A549 (cell line): ENCODE data around the gene RAD51B.

Experiments
- CHD4 ChIP-seq: fragments of 200-600 bp; sonication (generic); IDR thresholded peaks from 2 replicates; pipeline ENCODE4 v1.6.1; 2016; ENCODE audit warnings: antibody characterized with exemption, mild to moderate bottlenecking, borderline replicate concordance
- HDAC2 ChIP-seq: fragments of 200-600 bp; sonication (generic); IDR thresholded peaks from 2 replicates; pipeline ENCODE4 v1.6.1; 2016
- HES2 ChIP-seq: fragments of >200 bp; sonication (Bioruptor Twin); formaldehyde crosslinking; IDR thresholded peaks from 2 replicates; pipeline ENCODE4 v1.6.1; 2016
- HOXB5 ChIP-seq: fragments of 250-450 bp; sonication (Bioruptor Pico); IDR thresholded peaks from 2 replicates; pipeline ENCODE4 v1.5.0; 2020; ENCODE audit warnings: mild to moderate bottlenecking, moderate library complexity
- NFE2L2 ChIP-seq: fragments of 150-350 bp; conservative IDR thresholded peaks from 2 replicates; pipeline ENCODE4 v1.6.1; 2014; ENCODE audit warnings: low read length
- SREBF2 ChIP-seq: fragments of 450-650 bp; IDR thresholded peaks from 2 replicates; pipeline ENCODE4 v1.6.1; 2014; ENCODE audit warnings: mild to moderate bottlenecking, moderate library complexity
- TF ChIP-seq, protein P1 (sequence below): fragments of >200 bp; sonication (Bioruptor Twin); formaldehyde crosslinking; IDR thresholded peaks from 3 replicates; pipeline ENCODE4 v1.5.1; 2016

DNA sequence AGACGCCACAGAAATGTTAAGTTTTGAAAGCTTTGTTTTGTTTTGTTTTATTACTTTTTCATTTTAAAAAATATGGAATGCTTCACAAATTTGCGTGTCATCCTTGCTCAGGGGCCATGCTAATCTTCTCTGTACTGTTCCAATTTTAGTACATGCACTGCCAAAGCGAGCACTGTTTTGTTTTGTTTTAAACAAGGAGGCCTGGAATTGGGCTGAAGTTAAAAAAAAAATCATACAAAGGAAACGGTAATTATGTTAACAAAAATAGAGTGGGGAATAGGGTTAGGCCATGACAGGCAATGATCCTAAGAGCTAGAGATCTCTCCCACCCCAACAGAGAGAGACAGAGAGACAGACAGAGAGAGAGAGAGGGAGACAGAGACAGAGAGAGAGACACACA is 916.3 kb downstream of the RAD51B start:
- TF ChIP-seq, protein P1, sequence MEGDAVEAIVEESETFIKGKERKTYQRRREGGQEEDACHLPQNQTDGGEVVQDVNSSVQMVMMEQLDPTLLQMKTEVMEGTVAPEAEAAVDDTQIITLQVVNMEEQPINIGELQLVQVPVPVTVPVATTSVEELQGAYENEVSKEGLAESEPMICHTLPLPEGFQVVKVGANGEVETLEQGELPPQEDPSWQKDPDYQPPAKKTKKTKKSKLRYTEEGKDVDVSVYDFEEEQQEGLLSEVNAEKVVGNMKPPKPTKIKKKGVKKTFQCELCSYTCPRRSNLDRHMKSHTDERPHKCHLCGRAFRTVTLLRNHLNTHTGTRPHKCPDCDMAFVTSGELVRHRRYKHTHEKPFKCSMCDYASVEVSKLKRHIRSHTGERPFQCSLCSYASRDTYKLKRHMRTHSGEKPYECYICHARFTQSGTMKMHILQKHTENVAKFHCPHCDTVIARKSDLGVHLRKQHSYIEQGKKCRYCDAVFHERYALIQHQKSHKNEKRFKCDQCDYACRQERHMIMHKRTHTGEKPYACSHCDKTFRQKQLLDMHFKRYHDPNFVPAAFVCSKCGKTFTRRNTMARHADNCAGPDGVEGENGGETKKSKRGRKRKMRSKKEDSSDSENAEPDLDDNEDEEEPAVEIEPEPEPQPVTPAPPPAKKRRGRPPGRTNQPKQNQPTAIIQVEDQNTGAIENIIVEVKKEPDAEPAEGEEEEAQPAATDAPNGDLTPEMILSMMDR = no peak
- TF ChIP-seq NFE2L2 (no peak), HOXB5 (CRISPR knock-in tag) (no peak), CHD4 (no peak), HES2 (no peak), HDAC2 (no peak), SREBF2 (no peak)
